ENCODE results near the gene NRXN2.

Gene NRXN2

DNA sequence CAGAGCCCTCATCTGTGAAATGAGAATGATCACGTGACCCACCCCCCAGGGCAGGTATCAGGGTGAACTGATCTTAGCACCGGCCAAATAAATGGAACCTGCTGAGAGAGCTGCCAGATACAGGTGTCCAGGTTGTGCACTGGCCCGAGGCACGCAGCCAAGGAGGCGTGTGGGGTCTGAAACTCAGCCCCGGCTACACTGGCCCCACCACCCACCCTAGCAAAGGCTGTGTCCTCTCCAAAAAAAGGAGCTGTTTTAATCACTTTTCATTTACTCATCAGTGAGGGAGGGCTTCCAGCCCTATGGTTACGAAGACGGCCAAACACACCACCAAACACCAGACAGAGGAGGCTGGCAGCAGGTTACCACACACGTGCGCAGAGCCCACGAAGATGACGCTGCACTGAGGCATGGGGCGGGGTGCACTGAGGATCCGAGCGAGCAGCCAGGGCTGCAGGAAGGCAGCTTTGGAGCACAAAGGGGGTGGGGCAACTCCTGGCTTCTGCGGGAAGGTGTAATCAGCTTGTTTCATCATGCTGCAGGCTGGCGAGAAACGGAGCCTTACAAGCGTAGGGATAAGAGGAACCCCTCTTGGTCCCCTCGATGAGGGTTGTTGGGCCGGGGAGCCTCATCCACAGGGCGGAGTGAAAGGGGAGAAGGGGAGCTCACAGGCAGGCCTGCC, 151.4 kb downstream of the NRXN2 start:
- H3K9me2 ChIP-seq (replicated peaks; ENCODE audit: low read depth, low read length) = no peaks in the 10 kb centered on the region
- no peaks in the 10 kb centered on the region for H4K20me1 ChIP-seq (ENCODE audit: insufficient read depth, low read length, poor library complexity, severe bottlenecking)
- peaks cover 7% of the 10 kb centered on the region for H3K4me1 ChIP-seq (ENCODE audit: insufficient read depth, low read length, poor library complexity, severe bottlenecking)
- H2AFZ ChIP-seq (ENCODE audit: low read length) = no peak overlapping the region
- no peak overlapping the region for H3K4me3 ChIP-seq (ENCODE audit: low read length, poor library complexity, severe bottlenecking)
- no peak overlapping the region for H3K9ac ChIP-seq (ENCODE audit: low read depth, low read length, poor library complexity, severe bottlenecking)
- no peaks in the 10 kb centered on the region for H3K36me3 ChIP-seq (ENCODE audit: insufficient read depth, low read length)
- no peak overlapping the region for H3K4me2 ChIP-seq (ENCODE audit: low read depth, low read length, poor library complexity, severe bottlenecking)
- no peak for TF ChIP-seq EZH2phosphoT487 (IDR thresholded peaks at IDR 0.05; ENCODE audit: borderline replicate concordance)
- TF ChIP-seq CTCF (conservative IDR thresholded peaks at IDR 0.05; ENCODE audit: low read length) = no peak
- no peaks in the 10 kb centered on the region for H3K27me3 ChIP-seq (ENCODE audit: insufficient read depth, low read length, poor library complexity, severe bottlenecking)
- no peaks in the 10 kb centered on the region for H3F3A ChIP-seq (ENCODE audit: low read depth)
- H3K9me3 ChIP-seq (ENCODE audit: insufficient read depth, low read depth, low read length) = no peaks in the 10 kb centered on the region
- H3K79me2 ChIP-seq (ENCODE audit: insufficient read depth, low read length) = no peaks in the 10 kb centered on the region

GRCh38 chr11:64571050-64571409, 152.0 kb downstream of the NRXN2 start:
- H3K4me3 ChIP-seq (ENCODE audit: low read length, poor library complexity, severe bottlenecking) = no peak overlapping the region
- TF ChIP-seq EZH2phosphoT487 (IDR thresholded peaks at IDR 0.05; ENCODE audit: borderline replicate concordance) = no peak
- no peak for TF ChIP-seq CTCF (conservative IDR thresholded peaks at IDR 0.05; ENCODE audit: low read length)
- no peaks in the 10 kb centered on the region for H3K9me3 ChIP-seq (ENCODE audit: insufficient read depth, low read depth, low read length)
- H3K79me2 ChIP-seq (ENCODE audit: insufficient read depth, low read length) = no peaks in the 10 kb centered on the region
- no peaks in the 10 kb centered on the region for H3K36me3 ChIP-seq (ENCODE audit: insufficient read depth, low read length)
- no peaks in the 10 kb centered on the region for H3K9me2 ChIP-seq (replicated peaks; ENCODE audit: low read depth, low read length)
- no peaks in the 10 kb centered on the region for H3K27me3 ChIP-seq (ENCODE audit: insufficient read depth, low read length, poor library complexity, severe bottlenecking)
- no peak overlapping the region for H3K4me2 ChIP-seq (ENCODE audit: low read depth, low read length, poor library complexity, severe bottlenecking)
- H2AFZ ChIP-seq (ENCODE audit: low read length) = no peak overlapping the region
- no peak overlapping the region for H3K9ac ChIP-seq (ENCODE audit: low read depth, low read length, poor library complexity, severe bottlenecking)
- H3K4me1 ChIP-seq (ENCODE audit: insufficient read depth, low read length, poor library complexity, severe bottlenecking) = peaks cover 13% of the 10 kb centered on the region
- no peaks in the 10 kb centered on the region for H4K20me1 ChIP-seq (ENCODE audit: insufficient read depth, low read length, poor library complexity, severe bottlenecking)
- H3F3A ChIP-seq (ENCODE audit: low read depth) = no peaks in the 10 kb centered on the region

DNA sequence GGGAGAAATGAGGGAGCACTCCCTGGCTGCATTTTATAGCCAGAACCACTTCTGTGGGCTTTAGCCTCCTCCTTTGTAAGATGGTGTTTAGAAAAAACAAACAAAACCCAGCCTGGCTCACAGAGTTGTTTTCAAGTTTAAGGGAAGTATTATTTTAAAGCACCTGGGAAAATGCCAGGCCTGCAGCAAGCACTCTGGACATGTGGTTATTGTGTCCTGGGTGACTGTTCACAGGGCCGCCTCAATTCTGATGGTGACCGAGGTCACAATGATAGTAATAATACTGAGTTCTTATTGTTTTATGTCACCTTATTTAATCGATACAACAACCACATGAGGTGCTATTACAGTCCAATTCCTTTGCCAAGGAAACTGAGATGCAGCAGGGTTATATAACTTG, 152.7 kb downstream of the NRXN2 start:
- Histone ChIP-seq H3K4me1 (ENCODE audit: insufficient read depth, low read length, poor library complexity, severe bottlenecking) (peaks cover 17% of the 10 kb centered on the region), H3K36me3 (ENCODE audit: insufficient read depth, low read length) (no peaks in the 10 kb centered on the region), H3K4me2 (ENCODE audit: low read depth, low read length, poor library complexity, severe bottlenecking) (no peak overlapping the region), H3K4me3 (ENCODE audit: low read length, poor library complexity, severe bottlenecking) (no peak overlapping the region), H3F3A (ENCODE audit: low read depth) (no peaks in the 10 kb centered on the region), H3K9ac (ENCODE audit: low read depth, low read length, poor library complexity, severe bottlenecking) (no peak overlapping the region), H3K79me2 (ENCODE audit: insufficient read depth, low read length) (no peaks in the 10 kb centered on the region), H3K9me2 (replicated peaks; ENCODE audit: low read depth, low read length) (no peaks in the 10 kb centered on the region), H4K20me1 (ENCODE audit: insufficient read depth, low read length, poor library complexity, severe bottlenecking) (no peaks in the 10 kb centered on the region), H2AFZ (ENCODE audit: low read length) (no peak overlapping the region), H3K27me3 (ENCODE audit: insufficient read depth, low read length, poor library complexity, severe bottlenecking) (no peaks in the 10 kb centered on the region), H3K9me3 (ENCODE audit: insufficient read depth, low read depth, low read length) (no peaks in the 10 kb centered on the region)
- TF ChIP-seq EZH2phosphoT487 (IDR thresholded peaks at IDR 0.05; ENCODE audit: borderline replicate concordance) (no peak), CTCF (conservative IDR thresholded peaks at IDR 0.05; ENCODE audit: low read length) (no peak)

Measured in Loucy (cell line).